PC-9 (cell line): ENCODE measurements around the gene HEATR9.

ENCODE experiments used
- EZH2 ChIP-seq: fragments of 200-600 bp; sonication (generic); IDR thresholded peaks from 2 replicates; pipeline ENCODE4 v1.8.0; 2017; ENCODE audit warnings: antibody characterized with exemption, low read depth
- TF ChIP-seq, protein P1 (sequence below): fragments of 200-600 bp; sonication (generic); conservative IDR thresholded peaks from 2 replicates; pipeline ENCODE4 v1.6.1; 2017; ENCODE audit warnings: mixed run types, antibody characterized with exemption, mild to moderate bottlenecking, moderate library complexity

DNA sequence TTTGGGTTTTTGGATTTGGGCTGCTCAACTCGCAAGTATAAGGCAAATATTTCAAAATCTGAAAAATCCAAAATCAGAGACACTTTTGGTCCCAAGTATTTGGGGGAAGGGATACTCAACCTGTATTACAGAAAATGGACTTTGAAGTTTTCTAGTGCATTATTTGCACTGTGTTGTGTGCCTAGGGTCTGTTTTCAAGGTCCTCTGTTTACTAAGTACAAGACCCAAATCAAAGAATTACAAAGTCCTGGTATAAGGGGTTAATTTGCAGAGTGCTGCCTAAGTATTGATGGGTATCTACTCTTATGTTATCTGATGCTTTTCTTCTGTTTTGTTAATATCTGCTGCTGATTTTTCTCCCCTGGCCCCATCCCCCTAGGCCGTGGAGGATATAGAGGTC, 25.0 kb downstream of the HEATR9 start:
- TF ChIP-seq EZH2: no peak
- TF ChIP-seq, protein P1, sequence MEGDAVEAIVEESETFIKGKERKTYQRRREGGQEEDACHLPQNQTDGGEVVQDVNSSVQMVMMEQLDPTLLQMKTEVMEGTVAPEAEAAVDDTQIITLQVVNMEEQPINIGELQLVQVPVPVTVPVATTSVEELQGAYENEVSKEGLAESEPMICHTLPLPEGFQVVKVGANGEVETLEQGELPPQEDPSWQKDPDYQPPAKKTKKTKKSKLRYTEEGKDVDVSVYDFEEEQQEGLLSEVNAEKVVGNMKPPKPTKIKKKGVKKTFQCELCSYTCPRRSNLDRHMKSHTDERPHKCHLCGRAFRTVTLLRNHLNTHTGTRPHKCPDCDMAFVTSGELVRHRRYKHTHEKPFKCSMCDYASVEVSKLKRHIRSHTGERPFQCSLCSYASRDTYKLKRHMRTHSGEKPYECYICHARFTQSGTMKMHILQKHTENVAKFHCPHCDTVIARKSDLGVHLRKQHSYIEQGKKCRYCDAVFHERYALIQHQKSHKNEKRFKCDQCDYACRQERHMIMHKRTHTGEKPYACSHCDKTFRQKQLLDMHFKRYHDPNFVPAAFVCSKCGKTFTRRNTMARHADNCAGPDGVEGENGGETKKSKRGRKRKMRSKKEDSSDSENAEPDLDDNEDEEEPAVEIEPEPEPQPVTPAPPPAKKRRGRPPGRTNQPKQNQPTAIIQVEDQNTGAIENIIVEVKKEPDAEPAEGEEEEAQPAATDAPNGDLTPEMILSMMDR: no peak
